ENCODE data around the gene SUFU.
"Not testable (repeated sequence)": the region's sequence is repeated elsewhere in the genome, so short reads cannot be mapped to it uniquely, and the experiment has no call there.

The SUFU gene

DNA sequence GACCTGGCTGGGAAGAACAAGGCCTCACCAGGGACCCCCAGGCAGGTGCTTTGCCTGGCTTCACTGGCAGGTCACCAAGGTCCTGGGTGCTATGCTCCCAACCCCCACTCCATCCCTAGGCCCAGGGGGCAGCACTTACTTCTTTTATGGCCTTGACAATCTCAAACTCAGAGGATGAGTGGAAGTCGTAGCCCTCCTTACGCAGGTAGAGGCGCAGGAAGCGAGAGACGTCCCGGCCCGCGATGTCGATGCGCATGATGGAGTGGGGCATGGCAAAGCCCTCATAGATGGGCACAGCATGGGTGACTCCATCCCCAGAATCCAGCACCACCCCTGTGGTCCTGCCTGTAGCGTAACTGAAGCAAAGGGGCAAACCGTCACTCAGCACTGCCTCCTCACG, 19.8 kb upstream of the SUFU start:
- DNase-seq: no peak

DNA sequence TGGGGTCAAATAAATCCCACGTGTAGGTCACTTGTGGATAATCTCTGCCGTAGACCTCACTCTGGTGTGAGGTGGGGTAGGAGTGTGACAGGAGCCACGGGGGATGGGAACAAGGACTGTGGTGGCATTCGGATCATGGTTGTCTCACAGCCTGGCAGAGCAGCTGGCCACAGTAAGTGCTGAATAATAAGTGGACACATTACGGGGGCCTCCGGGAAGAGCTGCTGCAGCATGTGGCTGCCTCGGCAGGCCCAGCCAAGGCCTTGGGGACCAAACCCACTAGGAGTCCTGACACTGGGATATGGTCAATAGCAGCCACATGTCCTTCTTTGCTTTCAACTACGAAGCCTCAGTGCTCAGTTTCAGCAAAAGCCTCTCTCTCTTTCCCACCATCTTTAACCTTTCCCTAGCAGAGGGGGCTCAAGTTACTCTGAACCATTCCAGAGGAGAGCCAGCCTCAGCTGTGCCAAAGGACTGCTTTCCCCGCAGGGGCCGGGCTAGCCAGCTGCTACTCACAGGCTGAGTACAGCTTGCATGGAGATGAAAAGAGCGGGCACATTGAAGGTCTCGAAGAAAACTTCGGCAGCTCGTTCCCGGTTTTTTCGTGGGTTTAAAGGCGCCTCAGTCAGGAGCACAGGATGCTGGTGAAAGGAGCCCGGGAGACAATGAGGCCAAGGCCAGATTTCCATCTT, 18.5 kb upstream of the SUFU start:
- no peak for DNase-seq

GRCh38 chr10:102491136-102491535, 12.6 kb upstream of the SUFU start:
- no peak for DNase-seq

GRCh38 chr10:102492344-102492939, 11.3 kb upstream of the SUFU start:
- DNase-seq: no peak

- DNase-seq: no peak
These were observed 10.8 kb upstream of the SUFU start for GRCh38 chr10:102492983-102493382.

DNA sequence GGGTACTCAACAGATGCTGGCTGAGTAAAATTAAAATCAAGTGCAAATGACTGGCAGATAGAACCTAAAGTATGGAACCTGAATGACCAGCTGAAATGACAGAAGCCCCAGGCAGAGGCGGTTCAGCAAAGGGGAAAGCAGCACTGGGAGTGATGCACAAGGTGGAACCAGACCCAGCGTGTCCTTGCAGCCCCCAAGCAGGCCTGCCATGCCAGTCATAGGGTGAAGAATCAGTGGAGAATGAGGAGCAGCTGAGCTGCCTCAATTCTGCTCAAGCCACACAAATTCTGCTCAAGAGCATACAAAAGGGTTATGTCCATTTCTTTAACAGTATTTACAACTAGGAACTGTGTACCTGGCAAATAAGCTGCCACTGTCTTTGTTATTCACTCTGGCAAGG, 10.0 kb upstream of the SUFU start:
- DNase-seq: no peak

DNA sequence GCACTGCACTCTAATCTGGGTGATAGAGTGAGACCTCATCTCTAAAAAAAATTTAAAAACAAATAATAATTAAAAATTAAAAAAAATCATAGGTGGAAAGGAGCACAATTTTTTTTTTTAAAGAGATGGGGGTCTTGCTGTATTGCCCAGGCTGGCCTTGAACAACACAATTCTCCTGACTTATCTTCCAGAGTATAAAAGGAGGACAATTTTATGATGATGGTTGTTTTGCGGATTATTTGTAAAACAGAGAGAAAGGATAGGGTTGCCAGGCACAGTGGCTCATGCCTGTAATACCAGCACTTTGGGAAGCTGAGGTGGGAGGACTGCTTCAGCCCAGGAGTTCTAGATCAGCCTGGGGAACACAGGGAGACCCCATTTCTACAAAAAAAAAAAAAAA, 6.2 kb upstream of the SUFU start:
- DNase-seq: no peak

GRCh38 chr10:102499356-102499755, 4.4 kb upstream of the SUFU start:
- DNase-seq: no peak

DNA sequence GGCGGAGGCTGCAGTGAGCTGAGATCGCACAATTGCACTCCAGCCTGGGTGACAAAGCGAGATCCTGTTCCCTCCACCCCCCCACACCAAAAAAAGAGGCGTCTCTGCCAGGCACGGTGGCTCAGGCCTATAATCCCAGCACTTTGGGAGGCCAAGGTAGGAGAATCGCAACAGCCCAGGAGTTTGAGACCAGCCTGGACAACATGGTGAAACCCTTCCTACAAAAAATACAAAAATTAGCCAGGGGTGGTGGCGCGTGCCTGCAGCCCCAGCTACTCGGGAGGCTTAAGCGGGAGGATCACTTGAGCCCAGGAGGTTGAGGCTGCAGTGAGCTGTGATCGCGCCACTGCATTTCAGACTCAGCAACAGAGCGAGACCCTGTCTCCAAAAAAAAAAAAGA, 3.1 kb upstream of the SUFU start:
- DNase-seq: not testable (repeated sequence)

GRCh38 chr10:102501201-102502028, 2.4 kb upstream of the SUFU start:
- no peak for DNase-seq

DNA sequence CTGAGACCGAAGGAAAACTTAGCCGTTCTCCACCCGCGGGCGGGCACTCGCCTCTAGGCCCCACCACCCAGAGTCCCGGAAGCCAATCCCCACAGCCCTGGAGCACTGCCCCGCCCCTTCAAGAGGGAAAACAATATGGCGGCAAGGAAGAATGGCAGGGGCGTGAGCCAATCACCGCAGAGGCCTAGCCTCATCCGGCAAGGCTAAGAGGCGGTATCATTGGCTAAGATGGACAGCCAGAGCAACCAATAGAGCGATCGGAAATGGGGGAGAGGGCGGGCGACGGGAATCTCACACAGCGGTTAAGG, 1.8 kb upstream of the SUFU start:
- DNase-seq: peak; percentile 100

DNA sequence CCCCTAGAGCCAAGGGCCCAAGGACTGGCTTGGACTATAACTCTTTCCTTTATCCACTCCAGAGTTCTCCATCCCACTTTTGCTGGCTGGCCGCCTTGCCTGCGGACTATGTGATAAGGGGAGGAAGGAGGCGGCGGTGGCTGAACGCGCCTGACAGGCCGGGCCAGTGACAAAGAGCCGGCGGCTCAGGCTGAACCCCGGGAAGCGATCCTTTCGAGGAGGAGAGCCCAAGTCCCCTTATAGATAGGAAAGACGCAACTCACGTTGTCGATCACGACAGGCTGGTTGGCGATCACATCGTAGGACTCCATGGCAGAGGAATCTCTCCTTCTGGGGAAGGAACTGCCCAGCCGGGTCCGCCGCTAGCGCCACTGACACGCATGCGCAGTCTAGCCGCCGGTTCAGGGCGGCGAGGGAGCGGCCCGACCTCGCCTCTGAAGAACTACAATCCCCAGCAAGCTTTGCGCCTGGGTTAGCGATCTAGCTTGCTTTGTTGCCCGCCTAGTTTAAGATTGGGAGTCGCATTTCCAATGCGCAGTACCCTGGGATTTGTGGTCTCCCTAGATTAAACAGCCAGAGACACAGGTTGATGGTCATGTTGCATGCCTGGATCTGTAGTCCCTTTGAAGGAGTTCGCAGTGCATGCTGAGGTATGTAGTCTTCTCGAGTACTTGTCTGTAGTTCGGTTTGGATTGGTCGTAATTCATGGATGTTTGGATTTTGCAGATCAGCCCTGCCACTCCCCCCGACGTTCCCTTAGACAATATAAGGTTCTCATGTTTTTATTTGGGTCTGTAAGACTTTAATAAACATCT, 1.2 kb upstream of the SUFU start, which contains the start of gene ACTR1A:
Gene ACTR1A (minus strand): TSS at position 376 of the 815 bp plus-strand sequence. CDS start 65 bp downstream, at position 311.
- DNase-seq: peak; percentile 99

GRCh38 chr10:102504179-102504975, 605 bp downstream of the SUFU start:
- DNase-seq: peak; percentile 80

DNA sequence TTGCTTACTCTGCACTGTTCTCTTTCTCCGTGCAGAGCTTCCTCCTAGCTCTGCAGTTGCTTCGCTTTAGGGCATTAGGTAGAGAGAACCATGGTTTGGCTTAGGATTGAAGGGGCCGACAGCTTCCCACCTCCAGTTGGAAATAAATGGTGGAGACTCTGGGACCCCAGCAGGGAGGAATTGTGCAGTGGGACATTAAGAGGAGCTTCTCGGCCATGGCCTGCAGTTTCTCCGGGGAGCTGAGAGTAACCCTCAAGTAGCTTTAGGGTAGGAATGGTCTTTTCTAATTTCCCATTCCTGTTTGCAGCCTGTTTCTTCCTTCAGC, 1.2 kb downstream of the SUFU start:
- no peak for DNase-seq

DNA sequence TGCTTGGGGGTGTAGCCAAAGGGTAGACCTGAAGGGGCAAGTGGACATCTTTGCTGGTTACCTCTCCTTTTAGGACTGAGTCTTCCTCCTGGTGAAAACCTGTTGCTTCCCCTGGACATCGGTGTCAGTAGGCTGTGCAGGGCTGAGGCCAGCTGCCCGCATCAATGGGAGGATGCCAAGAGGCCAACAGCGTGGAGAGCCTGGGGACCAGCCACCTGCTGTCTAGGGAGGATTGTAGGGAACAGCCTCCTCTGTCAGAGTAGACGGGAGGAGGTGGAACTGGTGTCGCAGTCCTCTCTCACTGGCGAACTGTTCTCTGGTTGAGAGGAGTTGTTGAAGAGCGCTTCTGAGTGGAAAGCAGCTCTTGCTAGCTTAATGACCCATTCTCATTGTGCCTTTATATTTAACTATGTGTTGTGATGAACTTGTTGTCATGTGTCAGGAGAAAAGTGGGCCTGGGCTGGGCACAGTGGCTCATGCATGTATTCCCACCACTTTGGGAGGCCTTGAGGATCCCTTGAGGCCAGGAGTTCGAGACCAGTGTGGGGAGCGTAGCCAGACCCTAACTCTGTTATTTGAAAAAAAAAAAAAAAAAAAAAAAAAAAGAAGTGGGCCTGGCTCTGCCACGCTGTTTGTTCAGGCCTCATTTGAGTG, 1.8 kb downstream of the SUFU start:
- no peak for DNase-seq

GRCh38 chr10:102507521-102507920, 3.7 kb downstream of the SUFU start:
- DNase-seq: no peak

DNA sequence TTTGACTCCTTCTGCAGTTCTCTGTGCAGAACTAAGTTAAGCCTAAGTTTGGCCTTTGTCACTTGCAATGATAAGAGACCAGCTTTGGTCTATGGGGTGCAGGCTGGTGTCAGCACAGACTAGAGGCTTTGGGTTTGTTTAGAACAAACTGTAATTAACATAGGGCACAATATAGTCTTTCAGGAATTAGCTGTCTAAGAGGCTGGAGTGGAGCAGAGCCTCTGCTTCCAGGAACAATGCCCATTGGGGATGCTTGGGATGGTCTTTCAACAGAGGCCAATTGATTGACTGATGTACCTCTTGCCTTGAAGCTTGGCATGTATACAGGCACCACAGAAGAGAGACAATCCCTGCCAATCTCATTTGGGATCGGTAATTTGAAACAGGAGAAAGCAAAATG, 4.7 kb downstream of the SUFU start:
- no peak for DNase-seq

- DNase-seq: peak; percentile 31
These were observed 5.6 kb downstream of the SUFU start for GRCh38 chr10:102509387-102509786.

GRCh38 chr10:102511583-102512274, 8.0 kb downstream of the SUFU start:
- peak; percentile 73 for DNase-seq

DNA sequence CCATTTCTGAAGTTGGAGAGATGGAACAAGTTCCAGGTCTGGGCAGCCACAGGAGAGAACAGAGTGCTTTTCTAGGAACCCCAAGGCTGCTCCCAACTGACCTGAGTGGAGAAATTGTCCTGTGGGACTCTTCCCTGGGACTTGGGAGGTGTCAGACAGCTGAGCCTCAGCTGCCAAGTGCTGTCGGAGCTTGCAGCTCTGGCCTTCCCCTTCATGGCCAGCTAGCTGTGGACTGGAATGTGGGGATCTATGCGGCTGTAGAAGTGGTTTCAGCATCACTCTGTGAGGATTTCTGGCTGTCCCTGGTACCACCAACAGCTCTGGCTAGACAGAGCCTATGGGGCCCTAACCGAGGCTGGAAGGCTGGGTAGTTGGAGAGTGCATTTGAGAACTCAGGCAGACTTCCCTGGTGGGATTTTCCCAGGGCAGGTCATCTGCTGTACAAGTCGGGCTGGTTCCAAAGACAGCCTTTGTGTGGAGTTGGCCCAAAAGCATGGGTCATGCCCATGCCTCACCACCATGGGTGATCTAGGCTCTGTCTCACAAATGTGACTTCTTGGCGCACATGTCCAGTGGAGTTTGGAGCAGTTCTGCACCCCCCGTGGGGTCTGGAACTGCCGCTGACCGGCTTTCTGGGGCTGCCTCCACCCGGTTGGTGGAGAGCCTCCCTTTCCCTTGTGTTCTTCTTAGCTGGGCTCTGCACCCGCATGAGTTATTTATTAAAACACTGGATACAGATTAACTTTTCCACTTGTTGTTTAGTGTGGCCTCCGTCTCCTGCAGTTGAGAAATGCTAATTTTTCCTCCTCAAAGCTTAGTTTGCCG, 10.9 kb downstream of the SUFU start:
- no peak for DNase-seq
